ENCODE results near the gene GRM8.

Gene GRM8

GRCh38 chr7:126818393-126819196 lies 434.1 kb downstream of the GRM8 start:
- DNase-seq (ENCODE audit: low read depth in 2 of 2): no peak

GRCh38 chr7:126809188-126809587 lies 443.6 kb downstream of the GRM8 start:
- no peak for DNase-seq (ENCODE audit: low read depth in 2 of 2)

- DNase-seq (ENCODE audit: low read depth in 2 of 2): no peak
Observed at GRCh38 chr7:126806614-126807013, 446.1 kb downstream of the GRM8 start.

GRCh38 chr7:126805351-126805750 lies 447.4 kb downstream of the GRM8 start:
- DNase-seq (ENCODE audit: low read depth in 2 of 2): no peak

- no peak for DNase-seq (ENCODE audit: low read depth in 2 of 2)
Observed at GRCh38 chr7:126804604-126805003, 448.1 kb downstream of the GRM8 start.

GRCh38 chr7:126803990-126804389 lies 448.8 kb downstream of the GRM8 start:
- no peak for DNase-seq (ENCODE audit: low read depth in 2 of 2)

DNA sequence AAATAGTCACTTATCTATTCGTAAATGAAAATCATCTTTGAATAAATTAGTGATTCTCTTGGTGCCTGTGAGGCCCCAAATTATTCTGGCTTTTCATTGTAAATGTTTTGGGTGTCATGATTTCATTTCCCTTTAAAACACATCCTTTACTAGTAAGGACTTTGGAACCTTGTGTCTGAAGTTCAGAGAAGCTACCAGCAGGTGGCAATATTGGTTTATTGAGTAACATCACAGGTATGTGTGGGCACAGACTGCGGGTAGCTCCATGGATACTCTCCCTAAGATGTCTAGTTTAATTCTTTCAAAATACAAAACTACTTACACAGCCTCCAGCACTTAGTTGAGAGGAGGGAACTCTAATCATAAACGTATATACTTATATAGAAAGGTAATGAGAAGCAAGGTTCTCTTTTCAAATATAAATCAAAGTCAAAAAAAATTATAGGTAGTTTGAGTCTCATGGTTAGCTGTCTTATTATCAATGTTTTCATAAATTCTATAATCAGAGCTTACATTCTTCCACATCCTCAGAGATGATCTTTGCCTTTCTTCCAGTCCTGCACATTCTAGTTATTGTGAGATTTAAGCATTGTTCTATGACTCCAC lies 449.6 kb downstream of the GRM8 start:
- DNase-seq (ENCODE audit: low read depth in 2 of 2): no peak

DNA sequence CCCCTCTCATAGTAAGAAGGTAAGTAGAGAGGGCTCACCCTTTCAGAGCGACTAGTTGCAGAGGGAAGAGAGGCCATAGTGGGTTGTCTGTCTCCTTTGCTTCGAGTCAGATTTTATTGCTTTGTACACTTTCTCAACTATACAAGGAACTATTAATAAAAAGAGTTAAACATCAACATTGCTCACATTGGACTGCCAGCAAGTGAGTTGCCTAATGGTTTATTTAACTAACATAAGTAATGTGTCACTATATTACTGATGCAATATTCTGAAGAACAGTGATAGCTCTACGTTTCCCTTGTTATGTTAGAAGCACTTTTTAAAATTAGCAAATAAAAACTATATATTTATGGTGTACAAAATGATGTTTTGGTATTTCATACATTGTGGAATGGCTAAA lies 451.0 kb downstream of the GRM8 start:
- no peak for DNase-seq (ENCODE audit: low read depth in 2 of 2)

- no peak for DNase-seq (ENCODE audit: low read depth in 2 of 2)
Observed at GRCh38 chr7:126799541-126799940, 453.2 kb downstream of the GRM8 start.

- DNase-seq (ENCODE audit: low read depth in 2 of 2): no peak
Observed at GRCh38 chr7:126792521-126792920, 460.2 kb downstream of the GRM8 start.

GRCh38 chr7:126791306-126791705 lies 461.4 kb downstream of the GRM8 start:
- no peak for DNase-seq (ENCODE audit: low read depth in 2 of 2)

- no peak for DNase-seq (ENCODE audit: low read depth in 2 of 2)
Observed at GRCh38 chr7:126790763-126791162, 462.0 kb downstream of the GRM8 start.

DNA sequence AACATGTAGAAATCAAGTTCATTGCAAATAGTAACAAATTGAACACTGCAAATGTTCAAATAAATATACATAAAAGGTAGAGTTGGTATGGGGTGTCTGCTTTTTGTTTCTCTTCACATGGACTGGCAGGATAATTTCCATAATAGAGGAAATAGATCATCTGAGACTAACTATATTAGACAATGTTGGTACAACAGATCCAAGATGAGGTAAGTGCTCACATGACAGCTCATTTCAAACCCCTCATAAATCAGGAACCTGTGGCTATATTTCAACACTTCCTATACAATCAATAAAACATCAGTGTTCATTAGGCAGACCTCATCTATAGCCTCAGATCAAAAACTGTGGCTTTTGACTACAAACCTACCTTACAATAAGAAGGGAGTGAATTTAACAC lies 469.1 kb downstream of the GRM8 start:
- no peak for DNase-seq (ENCODE audit: low read depth in 2 of 2)

- no peak for DNase-seq (ENCODE audit: low read depth in 2 of 2)
Observed at GRCh38 chr7:126780993-126781392, 471.7 kb downstream of the GRM8 start.

GRCh38 chr7:126778101-126778500 lies 474.6 kb downstream of the GRM8 start:
- no peak for DNase-seq (ENCODE audit: low read depth in 2 of 2)

DNA sequence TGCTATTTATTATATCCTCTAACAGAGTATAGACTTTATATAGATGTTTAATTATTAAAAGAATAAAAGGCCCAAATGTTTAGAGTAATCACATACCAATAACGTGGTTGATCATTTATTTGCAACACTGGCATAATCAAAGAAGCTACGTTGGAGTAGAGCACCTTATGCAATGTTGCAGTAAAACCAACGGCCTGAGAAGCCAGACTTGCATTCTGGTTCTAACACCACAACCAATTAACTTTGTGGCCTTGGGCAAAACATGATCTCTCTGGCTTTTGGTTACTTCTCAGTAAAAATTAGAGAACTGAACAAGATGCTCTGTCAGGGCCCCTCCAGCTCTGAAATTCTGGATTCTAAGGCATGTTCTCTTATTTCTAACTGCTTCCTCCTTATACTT lies 476.2 kb downstream of the GRM8 start:
- no peak for DNase-seq (ENCODE audit: low read depth in 2 of 2)

DNA sequence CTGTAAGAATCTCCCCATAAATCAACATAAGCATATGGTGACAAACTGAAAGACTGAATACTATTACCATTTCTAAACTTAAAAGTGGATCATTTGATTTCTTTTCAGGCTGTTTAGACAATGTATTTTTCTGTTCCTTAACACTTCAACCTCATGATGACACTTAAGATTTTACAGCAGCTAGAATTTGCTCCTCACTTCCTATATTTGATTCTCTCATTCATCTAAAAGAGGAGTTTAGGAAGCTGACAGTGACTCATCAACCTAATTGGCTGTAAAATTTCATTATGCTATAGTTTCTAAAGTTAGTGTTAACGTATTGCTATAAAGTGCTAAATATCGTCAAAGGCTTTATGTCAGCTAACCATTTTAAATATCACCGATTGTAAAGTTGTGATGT lies 478.7 kb downstream of the GRM8 start:
- DNase-seq (ENCODE audit: low read depth in 2 of 2): no peak

GRCh38 chr7:126768836-126769235 lies 483.9 kb downstream of the GRM8 start:
- DNase-seq (ENCODE audit: low read depth in 2 of 2): no peak

- DNase-seq (ENCODE audit: low read depth in 2 of 2): no peak
Observed at GRCh38 chr7:126760914-126761577, 491.7 kb downstream of the GRM8 start.

GRCh38 chr7:126755381-126755780 lies 497.4 kb downstream of the GRM8 start:
- DNase-seq (ENCODE audit: low read depth in 2 of 2): no peak

GRCh38 chr7:126750207-126750911 lies 502.4 kb downstream of the GRM8 start:
- no peak for DNase-seq (ENCODE audit: low read depth in 2 of 2)

DNA sequence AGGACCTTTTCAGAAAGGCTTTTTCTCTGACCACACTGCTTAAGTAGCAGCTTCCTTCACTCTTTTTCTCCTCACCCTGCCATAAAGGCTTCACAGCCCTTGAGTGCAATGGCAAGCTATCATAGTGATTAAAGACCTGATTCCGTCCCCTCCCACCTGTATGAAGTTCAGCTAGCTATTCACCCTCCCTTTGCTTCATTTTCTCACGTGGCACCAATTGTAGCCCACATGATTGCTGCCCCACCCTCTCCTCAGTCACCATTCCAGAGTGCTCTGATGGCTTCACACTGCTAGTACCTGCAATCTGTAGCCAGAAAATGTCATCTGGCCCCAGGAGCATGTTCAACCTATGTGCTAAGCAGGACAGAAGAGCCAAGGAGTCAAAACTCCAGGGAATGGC lies 523.8 kb downstream of the GRM8 start:
- DNase-seq (ENCODE audit: low read depth in 2 of 2): no peak

All from stimulated activated CD8-positive, alpha-beta memory T cell treated with anti-CD3 and anti-CD28 coated beads, Interleukin-7, amount 100 ng/mL, for 1 hour (primary cell).